Measurements from ENCODE around the gene BCL2. TPM values are rescaled to one million over a fixed set of nuclear protein-coding genes. Genes with fewer than 3 reads are reported as not detected.

BCL2 gene
- total and polyA plus RNA-seq, 9 of the 15 experiments (the other 6 are each of a cell fraction or from before 2014, with no cell fraction given): 0.10 to 1.1 (median 0.65) TPM

- TF ChIP-seq E2F8 (IDR thresholded peaks at IDR 0.05; ENCODE audit: low read depth, partially characterized antibody): no peak
- no peak for TF ChIP-seq PRMT5 (CRISPR knock-in tag; IDR thresholded peaks at IDR 0.05)
- no peak for TF ChIP-seq RAD21 (CRISPR knock-in tag; conservative IDR thresholded peaks at IDR 0.05 in 1 of 2, IDR thresholded peaks at IDR 0.05 in 1 of 2)
- no peak for TF ChIP-seq LARP7 (IDR thresholded peaks at IDR 0.05)
- TF ChIP-seq CUX1 (CRISPR knock-in tag; IDR thresholded peaks at IDR 0.05): no peak
- TF ChIP-seq ZNF318 (IDR thresholded peaks at IDR 0.05; ENCODE audit: borderline replicate concordance in 1 of 2, low read depth in 1 of 2): no peak
- TF ChIP-seq E4F1 (CRISPR knock-in tag; IDR thresholded peaks at IDR 0.05; ENCODE audit: borderline replicate concordance): no peak
Measured at GRCh38 chr18:63207143-63207790, 112.3 kb downstream of the BCL2 start (continued).

Measured in K562 (cell line).